Endothelial cell of umbilical vein (primary cell): ENCODE results near the gene BEST2.

Source experiments
- EZH2 ChIP-seq: IDR thresholded peaks from 2 replicates; pipeline ENCODE4 v1.6.1; 2012; ENCODE audit warnings: borderline replicate concordance, low read depth, mild to moderate bottlenecking, moderate library complexity, low read length, inconsistent platforms; ENCODE audit not compliant: severe bottlenecking
- POLR2A ChIP-seq: IDR thresholded peaks from 2 replicates; pipeline ENCODE4 v1.6.1; 2012; ENCODE audit warnings: low read depth, mild to moderate bottlenecking, control low read depth, low read length
- TF ChIP-seq, protein P1 (sequence below), 2 donors: IDR thresholded peaks; 1 replicate in 1 of 2; 2 replicates in 1 of 2; pipeline ENCODE4 v1.5.1; 2011; ENCODE audit warnings: low read length in 2 of 2, mild to moderate bottlenecking in 2 of 2, moderate library complexity in 2 of 2, control low read depth in 1 of 2, inconsistent platforms in 1 of 2, low read depth in 1 of 2; ENCODE audit not compliant: insufficient read depth in 1 of 2; ENCODE audit errors: extremely low read depth in 1 of 2

DNA sequence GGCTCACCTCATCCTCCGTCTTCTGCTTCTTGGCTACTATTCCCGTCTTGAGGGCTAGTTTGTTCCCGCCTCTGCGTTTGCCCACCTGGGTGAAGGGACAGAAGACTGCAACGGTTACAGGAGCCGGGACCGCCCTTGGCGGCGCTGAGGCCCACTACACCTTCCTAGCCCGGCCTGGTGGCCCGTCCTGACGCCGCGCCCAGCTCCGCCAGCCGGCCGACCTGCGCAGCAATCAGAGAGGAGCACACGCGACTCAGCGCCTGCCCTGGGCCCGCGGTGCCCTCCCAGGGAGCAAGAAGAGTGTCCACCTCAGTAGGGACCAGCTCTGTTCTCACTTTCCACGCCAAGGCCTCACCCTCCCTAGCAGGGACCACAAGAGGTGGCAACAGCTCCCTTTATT is 20.3 kb upstream of the BEST2 start:
- TF ChIP-seq, protein P1, sequence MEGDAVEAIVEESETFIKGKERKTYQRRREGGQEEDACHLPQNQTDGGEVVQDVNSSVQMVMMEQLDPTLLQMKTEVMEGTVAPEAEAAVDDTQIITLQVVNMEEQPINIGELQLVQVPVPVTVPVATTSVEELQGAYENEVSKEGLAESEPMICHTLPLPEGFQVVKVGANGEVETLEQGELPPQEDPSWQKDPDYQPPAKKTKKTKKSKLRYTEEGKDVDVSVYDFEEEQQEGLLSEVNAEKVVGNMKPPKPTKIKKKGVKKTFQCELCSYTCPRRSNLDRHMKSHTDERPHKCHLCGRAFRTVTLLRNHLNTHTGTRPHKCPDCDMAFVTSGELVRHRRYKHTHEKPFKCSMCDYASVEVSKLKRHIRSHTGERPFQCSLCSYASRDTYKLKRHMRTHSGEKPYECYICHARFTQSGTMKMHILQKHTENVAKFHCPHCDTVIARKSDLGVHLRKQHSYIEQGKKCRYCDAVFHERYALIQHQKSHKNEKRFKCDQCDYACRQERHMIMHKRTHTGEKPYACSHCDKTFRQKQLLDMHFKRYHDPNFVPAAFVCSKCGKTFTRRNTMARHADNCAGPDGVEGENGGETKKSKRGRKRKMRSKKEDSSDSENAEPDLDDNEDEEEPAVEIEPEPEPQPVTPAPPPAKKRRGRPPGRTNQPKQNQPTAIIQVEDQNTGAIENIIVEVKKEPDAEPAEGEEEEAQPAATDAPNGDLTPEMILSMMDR (IDR thresholded peaks at IDR 0.05; ENCODE audit: extremely low read depth in 1 of 2, insufficient read depth in 1 of 2, low read depth in 1 of 2, low read length in 2 of 2), result no peak
- TF ChIP-seq EZH2 (no peak), POLR2A (peak; percentile 23)
